ENCODE measurements around the gene BIRC7. TPM values are rescaled to one million over a fixed set of nuclear protein-coding genes. Genes with fewer than 3 reads are reported as not detected.
"Not testable (repeated sequence)": the region's sequence is repeated elsewhere in the genome, so short reads cannot be mapped to it uniquely, and the experiment has no call there.

BIRC7 gene
- total RNA-seq, 1 donor from 2014 or later = not detected

GRCh38 chr20:63220696-63221399 lies 14.9 kb upstream of the BIRC7 start:
- TF ChIP-seq, protein P1, sequence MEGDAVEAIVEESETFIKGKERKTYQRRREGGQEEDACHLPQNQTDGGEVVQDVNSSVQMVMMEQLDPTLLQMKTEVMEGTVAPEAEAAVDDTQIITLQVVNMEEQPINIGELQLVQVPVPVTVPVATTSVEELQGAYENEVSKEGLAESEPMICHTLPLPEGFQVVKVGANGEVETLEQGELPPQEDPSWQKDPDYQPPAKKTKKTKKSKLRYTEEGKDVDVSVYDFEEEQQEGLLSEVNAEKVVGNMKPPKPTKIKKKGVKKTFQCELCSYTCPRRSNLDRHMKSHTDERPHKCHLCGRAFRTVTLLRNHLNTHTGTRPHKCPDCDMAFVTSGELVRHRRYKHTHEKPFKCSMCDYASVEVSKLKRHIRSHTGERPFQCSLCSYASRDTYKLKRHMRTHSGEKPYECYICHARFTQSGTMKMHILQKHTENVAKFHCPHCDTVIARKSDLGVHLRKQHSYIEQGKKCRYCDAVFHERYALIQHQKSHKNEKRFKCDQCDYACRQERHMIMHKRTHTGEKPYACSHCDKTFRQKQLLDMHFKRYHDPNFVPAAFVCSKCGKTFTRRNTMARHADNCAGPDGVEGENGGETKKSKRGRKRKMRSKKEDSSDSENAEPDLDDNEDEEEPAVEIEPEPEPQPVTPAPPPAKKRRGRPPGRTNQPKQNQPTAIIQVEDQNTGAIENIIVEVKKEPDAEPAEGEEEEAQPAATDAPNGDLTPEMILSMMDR (IDR thresholded peaks at IDR 0.05; ENCODE audit: partially characterized antibody, unreplicated experiment) = no peak
- peaks cover 7% of the 10 kb centered on the region for H3K27me3 Mint-ChIP-seq (ENCODE audit: unreplicated experiment)
- H3K36me3 Mint-ChIP-seq (ENCODE audit: unreplicated experiment) = no peaks in the 10 kb centered on the region
- no peak for DNase-seq
- no peak overlapping the region for H3K27ac Mint-ChIP-seq (ENCODE audit: unreplicated experiment)
- H3K9me3 Mint-ChIP-seq (ENCODE audit: unreplicated experiment) = peaks cover 8% of the 10 kb centered on the region
- H3K4me3 Mint-ChIP-seq (ENCODE audit: unreplicated experiment) = no peak overlapping the region
- H3K4me1 Mint-ChIP-seq (ENCODE audit: low read depth, unreplicated experiment) = peaks cover 15% of the 10 kb centered on the region

DNA sequence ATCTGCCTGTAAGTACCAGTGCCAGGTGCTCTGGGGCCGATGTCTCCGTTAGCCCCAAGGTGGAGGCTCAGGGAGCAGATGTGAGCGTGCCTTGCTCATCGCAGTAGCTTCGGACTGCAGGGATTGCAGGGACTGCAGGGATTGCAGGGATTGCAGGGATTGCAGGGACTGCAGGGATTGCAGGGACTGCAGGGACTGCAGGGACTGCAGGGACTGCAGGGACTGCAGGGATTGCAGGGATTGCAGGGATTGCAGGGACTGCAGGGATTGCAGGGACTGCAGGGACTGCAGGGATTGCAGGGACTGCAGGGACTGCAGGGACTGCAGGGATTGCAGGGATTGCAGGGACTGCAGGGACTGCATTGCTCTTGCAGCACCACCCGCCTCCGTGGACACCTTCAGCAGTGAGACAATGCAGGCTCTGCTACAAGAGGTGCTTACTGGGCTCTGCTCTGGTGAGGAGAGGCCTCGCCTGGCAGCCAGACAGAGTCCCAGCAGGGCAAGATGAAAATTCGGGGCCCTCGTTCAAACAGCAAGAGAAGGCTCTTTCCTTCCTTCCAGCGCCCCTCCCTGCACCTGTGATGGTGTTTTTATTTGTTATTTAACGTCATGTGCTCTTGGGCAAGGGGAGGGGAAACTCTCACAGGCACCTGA lies 14.2 kb upstream of the BIRC7 start:
- H3K4me1 Mint-ChIP-seq (ENCODE audit: low read depth, unreplicated experiment) = peaks cover 15% of the 10 kb centered on the region
- H3K4me3 Mint-ChIP-seq (ENCODE audit: unreplicated experiment); H3K27me3 Mint-ChIP-seq (ENCODE audit: unreplicated experiment); H3K36me3 Mint-ChIP-seq (ENCODE audit: unreplicated experiment); H3K27ac Mint-ChIP-seq (ENCODE audit: unreplicated experiment); DNase-seq; H3K9me3 Mint-ChIP-seq (ENCODE audit: unreplicated experiment): not testable (repeated sequence)

DNA sequence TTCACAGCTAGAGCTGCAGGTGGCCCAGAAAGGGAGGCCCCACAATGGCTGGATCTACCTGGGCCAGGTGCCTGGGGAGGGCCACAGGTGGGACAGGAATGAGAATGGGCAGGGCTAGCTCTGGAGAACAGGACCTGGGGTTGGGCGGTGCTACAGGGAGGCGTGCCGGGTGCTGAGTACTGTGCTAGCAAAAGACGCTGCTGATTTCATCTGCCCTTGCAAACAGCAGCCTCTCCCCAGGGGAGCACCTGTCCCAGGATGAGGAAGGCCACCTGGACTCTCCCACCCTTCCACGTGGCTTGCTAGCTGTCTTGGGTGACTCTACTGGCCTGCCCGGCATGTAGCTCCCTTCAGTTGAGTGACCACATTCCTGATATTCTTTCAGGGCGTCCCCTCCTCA lies 13.2 kb upstream of the BIRC7 start:
- no peak overlapping the region for H3K4me3 Mint-ChIP-seq (ENCODE audit: unreplicated experiment)
- H3K9me3 Mint-ChIP-seq (ENCODE audit: unreplicated experiment) = peaks cover 5% of the 10 kb centered on the region
- no peak overlapping the region for H3K27ac Mint-ChIP-seq (ENCODE audit: unreplicated experiment)
- H3K4me1 Mint-ChIP-seq (ENCODE audit: low read depth, unreplicated experiment) = peaks cover 9% of the 10 kb centered on the region
- no peaks in the 10 kb centered on the region for H3K36me3 Mint-ChIP-seq (ENCODE audit: unreplicated experiment)
- no peak for DNase-seq
- peaks cover 7% of the 10 kb centered on the region for H3K27me3 Mint-ChIP-seq (ENCODE audit: unreplicated experiment)
- TF ChIP-seq, protein P1 (IDR thresholded peaks at IDR 0.05; ENCODE audit: partially characterized antibody, unreplicated experiment) = no peak

DNA sequence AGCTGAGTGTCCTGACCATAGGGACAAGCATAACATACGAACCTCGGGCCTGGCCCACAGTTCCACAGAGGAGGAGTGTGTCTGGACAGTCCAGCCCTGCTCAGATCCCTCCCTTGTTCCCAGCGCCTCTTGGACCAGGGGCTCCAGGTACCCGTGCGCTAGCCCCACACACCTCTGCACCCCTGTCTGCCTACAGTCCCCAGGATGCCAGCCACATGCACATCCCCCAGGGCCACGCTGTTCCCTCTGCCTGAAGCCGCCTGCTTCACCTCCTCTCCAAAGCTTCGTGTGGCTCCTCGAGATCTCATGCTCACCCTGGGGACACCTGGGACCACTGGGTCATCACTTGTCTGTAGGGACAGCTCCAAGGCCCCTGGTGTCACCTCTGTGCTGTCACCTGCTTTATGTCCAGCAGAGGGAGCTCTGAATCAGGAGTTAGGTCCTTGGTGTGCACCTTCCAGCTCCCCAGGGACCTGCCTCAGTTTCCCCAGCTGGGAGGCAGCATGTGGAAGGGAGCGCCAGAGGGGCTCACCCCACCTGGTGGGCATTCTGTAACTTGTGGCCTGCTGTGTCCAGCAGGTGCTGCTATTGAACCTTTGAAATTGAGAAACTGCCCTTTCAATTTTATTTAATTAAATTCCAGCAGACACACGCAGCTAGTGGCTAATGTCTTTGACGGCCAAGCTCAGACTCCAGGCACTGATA lies 12.4 kb upstream of the BIRC7 start:
- DNase-seq = no peak
- Mint-ChIP-seq H3K36me3 (ENCODE audit: unreplicated experiment) (no peaks in the 10 kb centered on the region), H3K27ac (ENCODE audit: unreplicated experiment) (no peak overlapping the region), H3K9me3 (ENCODE audit: unreplicated experiment) (peaks cover 4% of the 10 kb centered on the region), H3K27me3 (ENCODE audit: unreplicated experiment) (peaks cover 7% of the 10 kb centered on the region), H3K4me1 (ENCODE audit: low read depth, unreplicated experiment) (peaks cover 9% of the 10 kb centered on the region), H3K4me3 (ENCODE audit: unreplicated experiment) (no peak overlapping the region)
- TF ChIP-seq, protein P1 (IDR thresholded peaks at IDR 0.05; ENCODE audit: partially characterized antibody, unreplicated experiment) = peak; percentile 93

GRCh38 chr20:63223826-63224207 lies 11.9 kb upstream of the BIRC7 start:
- Mint-ChIP-seq H3K36me3 (ENCODE audit: unreplicated experiment) (no peaks in the 10 kb centered on the region), H3K27ac (ENCODE audit: unreplicated experiment) (no peak overlapping the region)
- TF ChIP-seq, protein P1 (IDR thresholded peaks at IDR 0.05; ENCODE audit: partially characterized antibody, unreplicated experiment) = no peak

More at GRCh38 chr20:63223826-63224207, 11.9 kb upstream of the BIRC7 start:
- Mint-ChIP-seq H3K27me3 (ENCODE audit: unreplicated experiment) (peaks cover 7% of the 10 kb centered on the region), H3K4me3 (ENCODE audit: unreplicated experiment) (no peak overlapping the region), H3K9me3 (ENCODE audit: unreplicated experiment) (peaks cover 3% of the 10 kb centered on the region), H3K4me1 (ENCODE audit: low read depth, unreplicated experiment) (peaks cover 13% of the 10 kb centered on the region)
- DNase-seq = no peak

Measured in glutamatergic neuron (in vitro differentiated cells).